H9 (cell line): Measurements from ENCODE around the gene ANKRD17. TPM values are rescaled to one million over a fixed set of nuclear protein-coding genes. Genes with fewer than 3 reads are reported as not detected.
A peak's percentile ranks its signal among the peaks of the same experiment; 100 is the strongest.

Source experiments
- DNase-seq: peaks from one replicate; pipeline ENCODE4 v3.0.0-alpha.2; 2017
- H2AFZ ChIP-seq: one replicate; pipeline ENCODE4 v1.6.1; 2013; ENCODE audit warnings: mild to moderate bottlenecking, low read length, control low read depth, moderate library complexity
- H2AK5ac ChIP-seq: 2 replicates; pipeline ENCODE4 v1.6.1; 2013; ENCODE audit warnings: low read length, control low read depth, mixed read lengths; ENCODE audit not compliant: insufficient read length
- H2BK120ac ChIP-seq: one replicate; pipeline ENCODE4 v1.6.1; 2013; ENCODE audit warnings: low read depth, mild to moderate bottlenecking, low read length, control low read depth, inconsistent platforms; ENCODE audit not compliant: poor library complexity, severe bottlenecking
- H2BK12ac ChIP-seq: 2 replicates; pipeline ENCODE4 v1.6.1; 2013; ENCODE audit warnings: low read length, control low read depth, mixed read lengths, low read depth; ENCODE audit not compliant: insufficient read length
- H2BK15ac ChIP-seq: 2 replicates; pipeline ENCODE4 v1.6.1; 2013; ENCODE audit warnings: low read depth, low read length, control low read depth
- H2BK20ac ChIP-seq: one replicate; pipeline ENCODE4 v1.6.1; 2013; ENCODE audit warnings: low read depth, mild to moderate bottlenecking, low read length, control low read depth, inconsistent platforms; ENCODE audit not compliant: poor library complexity, severe bottlenecking
- H2BK5ac ChIP-seq: 2 replicates; pipeline ENCODE4 v1.6.1; 2013; ENCODE audit warnings: low read length, control low read depth, mixed read lengths; ENCODE audit not compliant: insufficient read length
- H3K14ac ChIP-seq: 2 replicates; pipeline ENCODE4 v1.6.1; 2013; ENCODE audit warnings: low read length, control low read depth; ENCODE audit not compliant: insufficient read depth
- H3K18ac ChIP-seq: 2 replicates; pipeline ENCODE4 v1.6.1; 2013; ENCODE audit warnings: low read depth, mild to moderate bottlenecking, mixed read lengths, low read length, control low read depth; ENCODE audit not compliant: insufficient read length
- H3K23ac ChIP-seq: 2 replicates; pipeline ENCODE4 v1.6.1; 2013; ENCODE audit warnings: low read length, control low read depth, mixed read lengths, low read depth; ENCODE audit not compliant: insufficient read length
- H3K23me2 ChIP-seq: 2 replicates; pipeline ENCODE4 v1.6.1; 2013; ENCODE audit warnings: low read depth, mild to moderate bottlenecking, mixed read lengths, low read length, control low read depth; ENCODE audit not compliant: insufficient read length, poor library complexity, severe bottlenecking
- H3K27ac ChIP-seq: 2 replicates; pipeline ENCODE4 v1.5.1; 2013; ENCODE audit warnings: low read length, control low read depth, mixed read lengths, low read depth; ENCODE audit not compliant: insufficient read length
- H3K27me3 ChIP-seq: 2 replicates; pipeline ENCODE4 v1.6.1; 2013; ENCODE audit warnings: low read length, control low read depth, inconsistent platforms; ENCODE audit not compliant: insufficient read depth
- H3K4ac ChIP-seq: 2 replicates; pipeline ENCODE4 v1.6.1; 2013; ENCODE audit warnings: low read depth, mild to moderate bottlenecking, control low read depth, inconsistent platforms, low read length, moderate library complexity
- H3K4me1 ChIP-seq: 2 replicates; pipeline ENCODE4 v1.6.1; 2013; ENCODE audit warnings: low read length, control low read depth, inconsistent platforms; ENCODE audit not compliant: insufficient read depth
- H3K4me2 ChIP-seq: 2 replicates; pipeline ENCODE4 v1.6.1; 2013; ENCODE audit warnings: low read length, control low read depth, mixed read lengths; ENCODE audit not compliant: insufficient read length, insufficient read depth
- H3K56ac ChIP-seq: 2 replicates; pipeline ENCODE4 v1.6.1; 2013; ENCODE audit warnings: low read depth, mild to moderate bottlenecking, mixed read lengths, low read length, control low read depth; ENCODE audit not compliant: insufficient read length
- H3K79me1 ChIP-seq: 2 replicates; pipeline ENCODE4 v1.6.1; 2013; ENCODE audit warnings: low read depth, mild to moderate bottlenecking, moderate library complexity, low read length, control low read depth, inconsistent platforms; ENCODE audit not compliant: insufficient read depth, poor library complexity, severe bottlenecking
- H3K79me2 ChIP-seq: 2 replicates; pipeline ENCODE4 v1.6.1; 2013; ENCODE audit warnings: low read length, control low read depth, inconsistent platforms; ENCODE audit not compliant: insufficient read depth
- H3K9ac ChIP-seq: 2 replicates; pipeline ENCODE4 v1.6.1; 2013; ENCODE audit warnings: low read length, control low read depth, mixed read lengths; ENCODE audit not compliant: insufficient read length; ENCODE audit errors: extremely low read depth
- H3K9me3 ChIP-seq: one replicate; pipeline ENCODE4 v1.6.1; 2013; ENCODE audit warnings: low read depth, low read length, inconsistent platforms; ENCODE audit not compliant: control insufficient read depth
- H3T11ph ChIP-seq: one replicate; pipeline ENCODE4 v1.6.1; 2013; ENCODE audit warnings: mild to moderate bottlenecking, low read length, control low read depth, inconsistent platforms
- H4K20me1 ChIP-seq: one replicate; pipeline ENCODE4 v1.6.1; 2013; ENCODE audit not compliant: control insufficient read depth, insufficient read length, insufficient read depth
- H4K5ac ChIP-seq: 2 replicates; pipeline ENCODE4 v1.6.1; 2013; ENCODE audit warnings: low read depth, mild to moderate bottlenecking, mixed read lengths, low read length, control low read depth; ENCODE audit not compliant: insufficient read length
- H4K8ac ChIP-seq: replicated peaks from 2 replicates; pipeline ENCODE4 v1.6.1; 2013; ENCODE audit warnings: low read length, control low read depth, mixed read lengths, low read depth; ENCODE audit not compliant: insufficient read length
- H4K91ac ChIP-seq: 2 replicates; pipeline ENCODE4 v1.6.1; 2013; ENCODE audit warnings: low read depth, mild to moderate bottlenecking, moderate library complexity, mixed read lengths, low read length, control low read depth; ENCODE audit not compliant: insufficient read length
- H3K27ac Mint-ChIP-seq, 3 experiments: 2 replicates in 2 of 3; 3 replicates in 1 of 3; pipeline ENCODE4 v1.8.0; 2020 to 2021; ENCODE audit warnings: mixed read lengths in 3 of 3, mild to moderate bottlenecking in 1 of 3, moderate library complexity in 1 of 3
- H3K27me3 Mint-ChIP-seq: 2 replicates; pipeline ENCODE4 v1.8.0; 2021; ENCODE audit warnings: low read depth, mild to moderate bottlenecking, moderate library complexity, mixed read lengths
- H3K36me3 Mint-ChIP-seq, 3 experiments: 2 replicates in 2 of 3; 3 replicates in 1 of 3; pipeline ENCODE4 v1.8.0; 2020 to 2021; ENCODE audit warnings: low read depth in 3 of 3, mixed read lengths in 3 of 3; ENCODE audit not compliant: insufficient read depth in 1 of 3
- H3K4me1 Mint-ChIP-seq, 2 experiments: 2 replicates each; pipeline ENCODE4 v1.8.0; 2020; ENCODE audit warnings: mixed read lengths in 2 of 2
- H3K4me3 Mint-ChIP-seq, 2 experiments: 2 replicates in 1 of 2; 3 replicates in 1 of 2; pipeline ENCODE4 v1.8.0; 2020 to 2021; ENCODE audit warnings: mild to moderate bottlenecking in 2 of 2, mixed read lengths in 2 of 2, moderate library complexity in 1 of 2
- H3K9me3 Mint-ChIP-seq, 2 experiments: 2 replicates in 1 of 2; 3 replicates in 1 of 2; pipeline ENCODE4 v1.8.0; 2020; ENCODE audit warnings: mild to moderate bottlenecking in 2 of 2, mixed read lengths in 2 of 2, moderate library complexity in 1 of 2
- WGBS: extraction: QIAGEN DNeasy Blood & Tissue Kit; methylation state at CpG from one replicate; pipeline ENCODE4 v1.1.7; 2013; ENCODE audit warnings: missing lambda C conversion rate, low lambda C conversion rate, mixed read lengths; ENCODE audit not compliant: insufficient read length; ENCODE audit errors: extremely low coverage; 5-methylcytosine and 5-hydroxymethylcytosine counted together
- total RNA-seq: library from RNA; stranded (reverse); gene quantifications from 2 replicates; pipeline ENCODE4 v1.2.1, GENCODE V29; 2021
- TF ChIP-seq, protein P1 (sequence below): fragments of 200-600 bp; sonication (generic); conservative IDR thresholded peaks from 3 replicates; pipeline ENCODE4 v1.8.0; 2021; ENCODE audit warnings: antibody characterized with exemption, mild to moderate bottlenecking

ANKRD17 gene
- total RNA-seq, 1 experiment from 2014 or later = 82.4 TPM

DNA sequence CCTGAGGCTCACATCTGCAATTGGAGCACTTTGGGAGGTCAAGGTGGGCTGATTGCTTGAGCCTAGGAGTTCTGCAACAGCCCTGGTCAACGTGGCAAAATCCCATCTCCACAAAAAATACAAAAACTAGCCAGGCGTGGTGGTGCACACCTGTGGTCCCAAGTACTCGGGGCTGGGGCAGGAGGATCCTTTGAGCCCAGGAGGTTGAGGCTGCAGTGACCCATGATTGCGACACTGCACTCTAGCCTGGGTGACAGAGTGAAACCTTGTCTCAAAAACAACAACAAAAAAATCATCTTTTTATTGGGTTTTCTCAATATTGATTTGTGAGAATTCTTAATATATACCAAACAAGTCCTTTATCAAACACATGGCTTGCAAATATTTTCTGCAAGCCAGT lies 64.9 kb downstream of the ANKRD17 start:
- Histone ChIP-seq H3K9me3 (no peaks in the 10 kb centered on the region), H3K79me1 (peaks cover 3% of the 10 kb centered on the region), H2BK12ac (no peak overlapping the region), H2BK15ac (no peak overlapping the region), H3K18ac (no peak overlapping the region), H2AK5ac (no peak overlapping the region), H3K9ac (no peak overlapping the region), H3K23me2 (no peaks in the 10 kb centered on the region), H4K91ac (no peak overlapping the region), H2BK5ac (no peak overlapping the region), H4K20me1 (no peaks in the 10 kb centered on the region), H2BK120ac (no peak overlapping the region), H3K4me2 (no peak overlapping the region), H3T11ph (no peak overlapping the region), H4K5ac (no peak overlapping the region), H3K56ac (no peak overlapping the region), H3K4me1 (no peaks in the 10 kb centered on the region), H3K27ac (no peak overlapping the region), H4K8ac (no peak overlapping the region), H2AFZ (no peak overlapping the region), H3K4ac (no peak overlapping the region), H3K27me3 (no peaks in the 10 kb centered on the region), H3K14ac (no peak overlapping the region), H3K79me2 (peaks cover 3% of the 10 kb centered on the region; the same call in 1 of the 2 replicates), H2BK20ac (no peak overlapping the region), H3K23ac (no peak overlapping the region)
- Mint-ChIP-seq H3K27ac (peak overlapping the region in 1 of 3 experiments; percentile 73; a peak in 2 of 7 replicates), H3K27me3 (no peaks in the 10 kb centered on the region), H3K36me3 (peaks cover 4 to 17% (median 11%) of the 10 kb centered on the region in 3 experiments), H3K4me1 (peaks cover 1 to 2% of the 10 kb centered on the region in 2 experiments), H3K4me3 (no peak overlapping the region), H3K9me3 (no peaks in the 10 kb centered on the region)
- TF ChIP-seq, protein P1, sequence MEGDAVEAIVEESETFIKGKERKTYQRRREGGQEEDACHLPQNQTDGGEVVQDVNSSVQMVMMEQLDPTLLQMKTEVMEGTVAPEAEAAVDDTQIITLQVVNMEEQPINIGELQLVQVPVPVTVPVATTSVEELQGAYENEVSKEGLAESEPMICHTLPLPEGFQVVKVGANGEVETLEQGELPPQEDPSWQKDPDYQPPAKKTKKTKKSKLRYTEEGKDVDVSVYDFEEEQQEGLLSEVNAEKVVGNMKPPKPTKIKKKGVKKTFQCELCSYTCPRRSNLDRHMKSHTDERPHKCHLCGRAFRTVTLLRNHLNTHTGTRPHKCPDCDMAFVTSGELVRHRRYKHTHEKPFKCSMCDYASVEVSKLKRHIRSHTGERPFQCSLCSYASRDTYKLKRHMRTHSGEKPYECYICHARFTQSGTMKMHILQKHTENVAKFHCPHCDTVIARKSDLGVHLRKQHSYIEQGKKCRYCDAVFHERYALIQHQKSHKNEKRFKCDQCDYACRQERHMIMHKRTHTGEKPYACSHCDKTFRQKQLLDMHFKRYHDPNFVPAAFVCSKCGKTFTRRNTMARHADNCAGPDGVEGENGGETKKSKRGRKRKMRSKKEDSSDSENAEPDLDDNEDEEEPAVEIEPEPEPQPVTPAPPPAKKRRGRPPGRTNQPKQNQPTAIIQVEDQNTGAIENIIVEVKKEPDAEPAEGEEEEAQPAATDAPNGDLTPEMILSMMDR = no peak
- DNase-seq = no peak
- no CpG with 5 or more reads among the region's 4 CpGs for WGBS
